HepG2 (cell line): ENCODE measurements around the gene CMIP. TPM values are rescaled to one million over a fixed set of nuclear protein-coding genes. Genes with fewer than 3 reads are reported as not detected.

Experiments
- ATF6 ChIP-seq: sonication (generic); formaldehyde crosslinking; conservative IDR thresholded peaks from 2 replicates; pipeline ENCODE4 v1.4.0; 2020; ENCODE audit warnings: missing genetic modification reagents
- BHLHE40 ChIP-seq: IDR thresholded peaks from 2 replicates; pipeline ENCODE4 v1.6.1; 2011; ENCODE audit warnings: low read length, improper control_type of control experiment
- FLYWCH1 ChIP-seq: sonication (generic); formaldehyde crosslinking; IDR thresholded peaks from 2 replicates; pipeline ENCODE4 v1.8.1; 2023; ENCODE audit warnings: mild to moderate bottlenecking, missing genetic modification reagents
- GPN1 ChIP-seq: sonication (generic); formaldehyde crosslinking; IDR thresholded peaks from 2 replicates; pipeline ENCODE4 v1.5.1; 2020; ENCODE audit warnings: missing genetic modification reagents, borderline replicate concordance
- JDP2 ChIP-seq: sonication (generic); formaldehyde crosslinking; IDR thresholded peaks from 2 replicates; pipeline ENCODE4 v1.8.1; 2022; ENCODE audit warnings: missing genetic modification reagents, borderline replicate concordance
- MZF1 ChIP-seq: sonication (generic); formaldehyde crosslinking; IDR thresholded peaks from 2 replicates; pipeline ENCODE4 v1.8.1; 2023; ENCODE audit warnings: mild to moderate bottlenecking, missing genetic modification reagents, borderline replicate concordance
- NFATC3 ChIP-seq: sonication (generic); formaldehyde crosslinking; IDR thresholded peaks from 2 replicates; pipeline ENCODE4 v1.5.1; 2020; ENCODE audit warnings: mild to moderate bottlenecking, missing genetic modification reagents
- PAXIP1 ChIP-seq: sonication (generic); formaldehyde crosslinking; conservative IDR thresholded peaks from 2 replicates; pipeline ENCODE4 v1.4.0; 2020; ENCODE audit warnings: mild to moderate bottlenecking, missing genetic modification reagents, moderate library complexity
- PBX3 ChIP-seq: sonication (generic); formaldehyde crosslinking; IDR thresholded peaks from 2 replicates; pipeline ENCODE4 v1.8.1; 2023; ENCODE audit warnings: missing genetic modification reagents, inconsistent platforms, borderline replicate concordance
- RAD21 ChIP-seq: fragments of 450-650 bp; formaldehyde crosslinking; IDR thresholded peaks from 2 replicates; pipeline ENCODE4 v1.5.0; 2020; ENCODE audit warnings: mild to moderate bottlenecking
- SIX1 ChIP-seq: sonication (generic); formaldehyde crosslinking; IDR thresholded peaks from 2 replicates; pipeline ENCODE4 v1.4.0; 2020; ENCODE audit warnings: missing genetic modification reagents, borderline replicate concordance
- YY1 ChIP-seq: IDR thresholded peaks from 2 replicates; pipeline ENCODE4 v1.6.1; 2011; ENCODE audit warnings: low read length, low read depth, moderate library complexity, mild to moderate bottlenecking; ENCODE audit not compliant: insufficient read depth, insufficient replicate concordance
- ZBTB25 ChIP-seq: IDR thresholded peaks from 2 replicates; pipeline ENCODE4 v1.6.1; 2018; ENCODE audit warnings: missing genetic modification reagents
- ZBTB7B ChIP-seq: sonication (generic); formaldehyde crosslinking; IDR thresholded peaks from 2 replicates; pipeline ENCODE4 v1.4.0; 2020; ENCODE audit warnings: missing genetic modification reagents
- ZNF124 ChIP-seq: sonication (generic); formaldehyde crosslinking; IDR thresholded peaks from 2 replicates; pipeline ENCODE4 v1.4.0; 2020; ENCODE audit warnings: missing genetic modification reagents
- ZNF281 ChIP-seq: sonication (generic); formaldehyde crosslinking; IDR thresholded peaks from 2 replicates; pipeline ENCODE4 v1.4.0; 2020; ENCODE audit warnings: missing genetic modification reagents, borderline replicate concordance
- polyA plus RNA-seq, 8 experiments: library from polyadenylated mRNA; depleted of rRNA in 3 of 8; stranded (reverse) in 7 of 8; unstranded in 1 of 8; fragments of >200 nt; fragmentation: Illumina TruSeq in 4 of 8; extraction: Trizol in 4 of 8; gene quantifications; 2 replicates each; pipeline versions ENCODE4 v1.2.1 to v1.2.3, GENCODE V29; 2011 to 2016; ENCODE audit warnings: low read depth in 4 of 8, missing spikeins in 1 of 8, mixed read lengths in 1 of 8; ENCODE audit not compliant: insufficient read depth in 1 of 8
- total RNA-seq, 5 experiments: library from RNA; depleted of rRNA; stranded (reverse); fragments of >200 nt; fragmentation: Illumina TruSeq; extraction: Trizol; gene quantifications; 2 replicates each; pipeline ENCODE4 v1.2.3, GENCODE V29; 2016; ENCODE audit warnings: low read depth in 1 of 5

Gene CMIP
- total and polyA plus RNA-seq, 2 of the 13 experiments (the other 11 are each of a cell fraction or from before 2014, with no cell fraction given), result 10.9 to 18.1 TPM

- TF ChIP-seq ATF6 (no peak), ZNF281 (CRISPR knock-in tag) (peak; percentile 95), JDP2 (CRISPR knock-in tag) (no peak), PBX3 (CRISPR knock-in tag) (no peak), MZF1 (CRISPR knock-in tag) (0 out of 2 replicates have a peak, but pooled peaks have one; percentile 82), ZBTB25 (CRISPR knock-in tag) (no peak; the same call in 1 of the 2 replicates), GPN1 (CRISPR knock-in tag) (no peak), SIX1 (peak; percentile 20; the same call in 1 of the 2 replicates), NFATC3 (no peak), YY1 (no peak), BHLHE40 (0 out of 2 replicates have a peak, but pooled peaks have one; percentile 17), ZNF124 (no peak), ZBTB7B (CRISPR knock-in tag) (peak; percentile 95), PAXIP1 (CRISPR knock-in tag) (peak; percentile 80), FLYWCH1 (CRISPR knock-in tag) (no peak), RAD21 (CRISPR knock-in tag) (no peak; the same call in 1 of the 2 replicates)
These were observed 12.9 kb downstream of the CMIP start (continued) for GRCh38 chr16:81457326-81458133.
